K562 (cell line): ENCODE data around the gene EXOC3L1. TPM values are rescaled to one million over a fixed set of nuclear protein-coding genes. Genes with fewer than 3 reads are reported as not detected.

Experiments
- ARHGAP35 ChIP-seq: fragments of 450-650 bp; IDR thresholded peaks from 2 replicates; pipeline ENCODE4 v1.6.1; 2018; ENCODE audit not compliant: partially characterized antibody
- CAMTA2 ChIP-seq: fragments of 250-450 bp; sonication (Bioruptor Pico); conservative IDR thresholded peaks from 2 replicates; pipeline ENCODE4 v1.5.1; 2022
- COPS2 ChIP-seq: fragments of 450-650 bp; conservative IDR thresholded peaks from 2 replicates; pipeline ENCODE4 v1.6.1; 2016; ENCODE audit warnings: mild to moderate bottlenecking, moderate library complexity
- ESRRA ChIP-seq: fragments of 450-650 bp; IDR thresholded peaks from 2 replicates; pipeline ENCODE4 v1.6.1; 2014; ENCODE audit warnings: low read depth, mild to moderate bottlenecking, moderate library complexity, borderline replicate concordance
- LARP7 ChIP-seq: fragments of 450-650 bp; IDR thresholded peaks from 2 replicates; pipeline ENCODE4 v1.6.1; 2016
- MCM5 ChIP-seq: fragments of 450-650 bp; IDR thresholded peaks from 2 replicates; pipeline ENCODE4 v1.6.1; 2016; ENCODE audit warnings: low read depth
- MCM7 ChIP-seq, 2 experiments: fragments of 450-650 bp; IDR thresholded peaks; 2 replicates each; pipeline ENCODE4 v1.6.1; 2016 to 2018
- NRF1 ChIP-seq, 2 experiments: fragments of 450-650 bp; IDR thresholded peaks in 1 of 2; conservative IDR thresholded peaks in 1 of 2; 2 replicates each; pipeline ENCODE4 v1.6.1; 2014; ENCODE audit warnings: mild to moderate bottlenecking in 2 of 2
- OTX1 ChIP-seq: fragments of 450-650 bp; formaldehyde crosslinking; IDR thresholded peaks from 2 replicates; pipeline ENCODE4 v1.4.0; 2022; ENCODE audit warnings: mild to moderate bottlenecking
- POU5F1 ChIP-seq: fragments of 150-350 bp; IDR thresholded peaks from 2 replicates; pipeline ENCODE4 v1.6.1; 2014; ENCODE audit warnings: borderline replicate concordance, low read length, low read depth, mild to moderate bottlenecking; ENCODE audit not compliant: partially characterized antibody
- PPARD ChIP-seq: fragments of 250-450 bp; sonication (Bioruptor Pico); IDR thresholded peaks from 2 replicates; pipeline ENCODE4 v1.8.0; 2022; ENCODE audit warnings: inconsistent platforms, mild to moderate bottlenecking, moderate library complexity
- PRPF4 ChIP-seq: fragments of 200-400 bp; formaldehyde crosslinking; IDR thresholded peaks from one replicate; pipeline ENCODE4 v1.6.1; 2017; ENCODE audit warnings: low read length, low read depth, mild to moderate bottlenecking; ENCODE audit not compliant: insufficient read depth, poor library complexity, severe bottlenecking
- SMARCC2 ChIP-seq: fragments of 450-650 bp; IDR thresholded peaks from 2 replicates; pipeline ENCODE4 v1.6.1; 2017; ENCODE audit warnings: antibody characterized with exemption, moderate library complexity, mild to moderate bottlenecking, low read depth
- SRSF7 ChIP-seq: fragments of 200-400 bp; formaldehyde crosslinking; optimal IDR thresholded peaks from 2 replicates; pipeline ENCODE3; 2017; ENCODE audit warnings: mild to moderate bottlenecking, low read depth, low read length
- SRSF9 ChIP-seq: fragments of 200-400 bp; formaldehyde crosslinking; IDR thresholded peaks from 2 replicates; pipeline ENCODE4 v1.6.1; 2017; ENCODE audit warnings: low read depth, low read length, borderline replicate concordance
- SUPT5H ChIP-seq: fragments of 450-650 bp; IDR thresholded peaks from 2 replicates; pipeline ENCODE4 v1.6.1; 2016
- TAF1 ChIP-seq: IDR thresholded peaks from 2 replicates; pipeline ENCODE4 v1.6.1; 2011; ENCODE audit warnings: mild to moderate bottlenecking, low read length, moderate library complexity; ENCODE audit not compliant: insufficient read depth, control insufficient read depth, severe bottlenecking; ENCODE audit errors: extremely low read depth
- TAF9B ChIP-seq: fragments of 450-650 bp; IDR thresholded peaks from 2 replicates; pipeline ENCODE4 v1.6.1; 2018; ENCODE audit warnings: mild to moderate bottlenecking; ENCODE audit not compliant: partially characterized antibody
- ZNF184 ChIP-seq: sonication (generic); formaldehyde crosslinking; IDR thresholded peaks from 2 replicates; pipeline ENCODE4 v1.5.0; 2020; ENCODE audit warnings: missing genetic modification reagents
- ZNF274 ChIP-seq: IDR thresholded peaks from 2 replicates; pipeline ENCODE4 v1.6.1; 2011; ENCODE audit warnings: low read depth, mild to moderate bottlenecking, low read length, moderate library complexity, borderline replicate concordance
- ZNF41 ChIP-seq: fragments of 250-450 bp; sonication (Bioruptor Pico); conservative IDR thresholded peaks from 2 replicates; pipeline ENCODE4 v1.4.0; 2020; ENCODE audit warnings: mild to moderate bottlenecking
- polyA plus RNA-seq, 8 experiments: library from polyadenylated mRNA; depleted of rRNA in 4 of 8; stranded (reverse) in 5 of 8; unstranded in 3 of 8; fragments of >200 nt; fragmentation: Nextera tagmentation in 2 of 8; fragmentation: Illumina TruSeq in 1 of 8; extraction: Ambion mirVana in 2 of 8; extraction: Trizol in 1 of 8; gene quantifications; 2 replicates each; pipeline versions ENCODE4 v1.2.1 to v1.2.3, GENCODE V29; 2011 to 2014; ENCODE audit warnings: inconsistent platforms in 1 of 8, missing spikeins in 1 of 8
- total RNA-seq, 7 experiments: library from RNA; depleted of rRNA in 6 of 7; stranded (reverse); fragments of >200 nt in 6 of 7; fragmentation: Illumina TruSeq in 2 of 7; extraction: Trizol in 2 of 7; gene quantifications; 2 replicates each; pipeline versions ENCODE4 v1.2.1 to v1.2.3, GENCODE V29; 2011 to 2021; ENCODE audit warnings: low replicate concordance in 1 of 7
- TF ChIP-seq, protein P1 (sequence below): fragments of 250-450 bp; sonication (Bioruptor Pico); IDR thresholded peaks from 2 replicates; pipeline ENCODE4 v1.8.0; 2021; ENCODE audit warnings: borderline replicate concordance, mild to moderate bottlenecking, moderate library complexity; ENCODE audit not compliant: poor library complexity, severe bottlenecking
- TF ChIP-seq, protein P2 (sequence below): sonication (generic); formaldehyde crosslinking; IDR thresholded peaks from 2 replicates; pipeline ENCODE4 v1.8.0; 2023; ENCODE audit warnings: mild to moderate bottlenecking, missing genetic modification reagents
- TF ChIP-seq, protein P3 (sequence below): fragments of 450-650 bp; formaldehyde crosslinking; IDR thresholded peaks from 2 replicates; pipeline ENCODE4 v1.4.0; 2020; ENCODE audit warnings: mild to moderate bottlenecking, mixed read lengths

The EXOC3L1 gene
- total and polyA plus RNA-seq, 9 of the 15 experiments (the other 6 are each of a cell fraction or from before 2014, with no cell fraction given), result 0.08 TPM; not detected in 8

DNA sequence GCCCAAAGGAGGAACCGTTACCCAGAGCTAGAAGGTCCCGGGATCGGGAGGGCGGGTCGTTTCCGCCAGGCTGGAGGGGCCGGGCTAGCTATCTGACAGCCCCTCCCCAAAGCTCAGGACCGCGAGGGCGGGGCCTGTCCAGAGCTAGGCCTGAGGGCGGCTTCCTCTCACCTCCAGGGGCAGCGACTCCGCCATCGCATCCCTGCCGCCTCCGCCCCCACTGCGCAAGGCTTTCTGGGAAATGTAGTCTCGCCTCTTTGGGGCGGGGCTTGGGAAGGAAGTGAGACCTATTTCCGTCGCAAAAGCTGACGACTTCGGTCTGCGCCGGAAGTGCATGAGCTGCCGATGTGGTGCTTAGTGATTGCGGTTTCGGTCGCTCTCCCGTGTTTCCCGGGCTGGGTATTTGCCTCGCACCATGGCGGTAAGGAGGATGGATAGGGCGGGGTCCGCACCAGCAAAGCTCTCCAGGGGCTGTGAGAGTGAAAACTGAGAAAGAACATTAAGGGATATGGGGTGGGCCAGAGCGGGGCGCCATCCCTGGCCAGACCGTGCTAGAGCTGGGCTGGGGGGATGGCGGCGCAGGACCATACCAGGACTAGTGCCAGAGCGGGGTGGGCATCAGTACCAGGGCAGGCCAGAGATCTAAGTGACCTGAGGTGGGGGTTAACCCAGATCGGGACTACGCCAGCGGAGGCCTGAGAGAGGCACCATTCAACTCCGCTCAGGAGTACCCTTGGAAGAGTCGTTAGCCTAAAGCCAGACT is 37.0 kb upstream of the EXOC3L1 start, which contains the start of gene TMEM208 (continued):
- TF ChIP-seq, protein P1, sequence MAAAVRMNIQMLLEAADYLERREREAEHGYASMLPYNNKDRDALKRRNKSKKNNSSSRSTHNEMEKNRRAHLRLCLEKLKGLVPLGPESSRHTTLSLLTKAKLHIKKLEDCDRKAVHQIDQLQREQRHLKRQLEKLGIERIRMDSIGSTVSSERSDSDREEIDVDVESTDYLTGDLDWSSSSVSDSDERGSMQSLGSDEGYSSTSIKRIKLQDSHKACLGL (CRISPR knock-in tag), result peak; percentile 73
- TF ChIP-seq ARHGAP35, result no peak
- TF ChIP-seq LARP7, result no peak
- no peak for TF ChIP-seq ZNF184 (CRISPR knock-in tag)
- TF ChIP-seq SUPT5H, result peak; percentile 86
- peak; percentile 76 for TF ChIP-seq TAF1
- no peak for TF ChIP-seq PPARD (CRISPR knock-in tag)
- TF ChIP-seq CAMTA2 (CRISPR knock-in tag), result no peak
- TF ChIP-seq SMARCC2, result no peak
- TF ChIP-seq NRF1 (conservative IDR thresholded peaks at IDR 0.05 in 1 of 2, IDR thresholded peaks at IDR 0.05 in 1 of 2), result peak; percentile 89 to 91
- no peak for TF ChIP-seq MCM5
- no peak for TF ChIP-seq MCM7 (IDR thresholded peaks at IDR 0.05)
- TF ChIP-seq ESRRA, result peak; percentile 92
- TF ChIP-seq ZNF41 (CRISPR knock-in tag), result no peak
- no peak for TF ChIP-seq COPS2
- TF ChIP-seq, protein P2, sequence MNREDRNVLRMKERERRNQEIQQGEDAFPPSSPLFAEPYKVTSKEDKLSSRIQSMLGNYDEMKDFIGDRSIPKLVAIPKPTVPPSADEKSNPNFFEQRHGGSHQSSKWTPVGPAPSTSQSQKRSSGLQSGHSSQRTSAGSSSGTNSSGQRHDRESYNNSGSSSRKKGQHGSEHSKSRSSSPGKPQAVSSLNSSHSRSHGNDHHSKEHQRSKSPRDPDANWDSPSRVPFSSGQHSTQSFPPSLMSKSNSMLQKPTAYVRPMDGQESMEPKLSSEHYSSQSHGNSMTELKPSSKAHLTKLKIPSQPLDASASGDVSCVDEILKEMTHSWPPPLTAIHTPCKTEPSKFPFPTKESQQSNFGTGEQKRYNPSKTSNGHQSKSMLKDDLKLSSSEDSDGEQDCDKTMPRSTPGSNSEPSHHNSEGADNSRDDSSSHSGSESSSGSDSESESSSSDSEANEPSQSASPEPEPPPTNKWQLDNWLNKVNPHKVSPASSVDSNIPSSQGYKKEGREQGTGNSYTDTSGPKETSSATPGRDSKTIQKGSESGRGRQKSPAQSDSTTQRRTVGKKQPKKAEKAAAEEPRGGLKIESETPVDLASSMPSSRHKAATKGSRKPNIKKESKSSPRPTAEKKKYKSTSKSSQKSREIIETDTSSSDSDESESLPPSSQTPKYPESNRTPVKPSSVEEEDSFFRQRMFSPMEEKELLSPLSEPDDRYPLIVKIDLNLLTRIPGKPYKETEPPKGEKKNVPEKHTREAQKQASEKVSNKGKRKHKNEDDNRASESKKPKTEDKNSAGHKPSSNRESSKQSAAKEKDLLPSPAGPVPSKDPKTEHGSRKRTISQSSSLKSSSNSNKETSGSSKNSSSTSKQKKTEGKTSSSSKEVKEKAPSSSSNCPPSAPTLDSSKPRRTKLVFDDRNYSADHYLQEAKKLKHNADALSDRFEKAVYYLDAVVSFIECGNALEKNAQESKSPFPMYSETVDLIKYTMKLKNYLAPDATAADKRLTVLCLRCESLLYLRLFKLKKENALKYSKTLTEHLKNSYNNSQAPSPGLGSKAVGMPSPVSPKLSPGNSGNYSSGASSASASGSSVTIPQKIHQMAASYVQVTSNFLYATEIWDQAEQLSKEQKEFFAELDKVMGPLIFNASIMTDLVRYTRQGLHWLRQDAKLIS (CRISPR knock-in tag), result no peak
- no peak for TF ChIP-seq SRSF7
- peak; percentile 92 for TF ChIP-seq POU5F1
- TF ChIP-seq OTX1, result peak; percentile 16; the same call in 1 of the 2 replicates
- TF ChIP-seq SRSF9, result no peak
- peak; percentile 68 for TF ChIP-seq TAF9B
- no peak for TF ChIP-seq PRPF4
- TF ChIP-seq, protein P3, sequence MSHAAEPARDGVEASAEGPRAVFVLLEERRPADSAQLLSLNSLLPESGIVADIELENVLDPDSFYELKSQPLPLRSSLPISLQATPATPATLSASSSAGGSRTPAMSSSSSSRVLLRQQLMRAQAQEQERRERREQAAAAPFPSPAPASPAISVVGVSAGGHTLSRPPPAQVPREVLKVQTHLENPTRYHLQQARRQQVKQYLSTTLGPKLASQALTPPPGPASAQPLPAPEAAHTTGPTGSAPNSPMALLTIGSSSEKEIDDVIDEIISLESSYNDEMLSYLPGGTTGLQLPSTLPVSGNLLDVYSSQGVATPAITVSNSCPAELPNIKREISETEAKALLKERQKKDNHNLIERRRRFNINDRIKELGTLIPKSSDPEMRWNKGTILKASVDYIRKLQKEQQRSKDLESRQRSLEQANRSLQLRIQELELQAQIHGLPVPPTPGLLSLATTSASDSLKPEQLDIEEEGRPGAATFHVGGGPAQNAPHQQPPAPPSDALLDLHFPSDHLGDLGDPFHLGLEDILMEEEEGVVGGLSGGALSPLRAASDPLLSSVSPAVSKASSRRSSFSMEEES (CRISPR knock-in tag), result no peak
- no peak for TF ChIP-seq ZNF274
